ENCODE results near the gene DHCR7.

GRCh38 chr11:71438650-71439049 is 9.5 kb downstream of the DHCR7 start:
- TF ChIP-seq CTCF (IDR thresholded peaks at IDR 0.05), result no peak
- no peak for TF ChIP-seq EZH2 (IDR thresholded peaks at IDR 0.05; ENCODE audit: borderline replicate concordance, insufficient read depth, low read depth, low read length, poor library complexity, severe bottlenecking)
